ENCODE measurements around the gene NPTN. TPM values are rescaled to one million over a fixed set of nuclear protein-coding genes. Genes with fewer than 3 reads are reported as not detected.

The NPTN gene
- total RNA-seq, 1 experiment from 2014 or later: 151 TPM

DNA sequence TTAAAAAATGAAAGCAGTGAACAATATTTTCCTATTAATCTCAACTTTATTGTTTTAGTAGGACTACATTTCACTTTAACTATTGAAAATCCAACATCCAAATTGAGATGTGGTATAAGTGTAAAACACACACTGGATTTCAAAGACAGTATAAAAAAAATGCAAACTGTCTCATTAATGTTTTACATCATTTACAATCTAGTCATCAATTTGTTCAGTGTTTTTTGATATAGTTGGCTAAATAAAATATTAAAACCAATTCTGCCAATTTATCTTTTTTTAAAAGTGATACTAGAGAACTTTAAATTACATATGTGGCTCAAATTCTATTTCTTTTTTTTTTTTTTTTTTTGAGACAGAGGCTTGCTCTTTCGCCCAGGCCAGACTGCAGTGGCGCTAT, 95.1 kb downstream of the NPTN start:
- BruUV-seq (replicated peaks): no TSS peak
- Histone ChIP-seq H3K4me1 (ENCODE audit: control insufficient read depth, insufficient read depth, low read length) (no peaks in the 10 kb centered on the region), H3K9me3 (ENCODE audit: control insufficient read depth, insufficient read depth, low read depth, low read length) (no peaks in the 10 kb centered on the region), H3K27me3 (ENCODE audit: control insufficient read depth, insufficient read depth, low read length) (no peaks in the 10 kb centered on the region), H3K27ac (ENCODE audit: low read length) (no peak overlapping the region), H3K4me3 (ENCODE audit: low read depth in 2 of 2, low read length in 2 of 2) (no peak overlapping the region), H3K36me3 (ENCODE audit: control insufficient read depth, insufficient read depth, low read length) (no peaks in the 10 kb centered on the region)
- intact Hi-C loops (cut with micrococcal nuclease; ENCODE audit: unreplicated experiment) (no loop called here), in situ Hi-C loops (cut with HindIII; ENCODE audit: low pct_unique_long_range_greater_than_20kb, low sequenced_read_pairs) (no loop called here)
- ChIA-PET POLR2A (no interaction called here), CTCF (no interaction called here)
- TF ChIP-seq, protein P1, sequence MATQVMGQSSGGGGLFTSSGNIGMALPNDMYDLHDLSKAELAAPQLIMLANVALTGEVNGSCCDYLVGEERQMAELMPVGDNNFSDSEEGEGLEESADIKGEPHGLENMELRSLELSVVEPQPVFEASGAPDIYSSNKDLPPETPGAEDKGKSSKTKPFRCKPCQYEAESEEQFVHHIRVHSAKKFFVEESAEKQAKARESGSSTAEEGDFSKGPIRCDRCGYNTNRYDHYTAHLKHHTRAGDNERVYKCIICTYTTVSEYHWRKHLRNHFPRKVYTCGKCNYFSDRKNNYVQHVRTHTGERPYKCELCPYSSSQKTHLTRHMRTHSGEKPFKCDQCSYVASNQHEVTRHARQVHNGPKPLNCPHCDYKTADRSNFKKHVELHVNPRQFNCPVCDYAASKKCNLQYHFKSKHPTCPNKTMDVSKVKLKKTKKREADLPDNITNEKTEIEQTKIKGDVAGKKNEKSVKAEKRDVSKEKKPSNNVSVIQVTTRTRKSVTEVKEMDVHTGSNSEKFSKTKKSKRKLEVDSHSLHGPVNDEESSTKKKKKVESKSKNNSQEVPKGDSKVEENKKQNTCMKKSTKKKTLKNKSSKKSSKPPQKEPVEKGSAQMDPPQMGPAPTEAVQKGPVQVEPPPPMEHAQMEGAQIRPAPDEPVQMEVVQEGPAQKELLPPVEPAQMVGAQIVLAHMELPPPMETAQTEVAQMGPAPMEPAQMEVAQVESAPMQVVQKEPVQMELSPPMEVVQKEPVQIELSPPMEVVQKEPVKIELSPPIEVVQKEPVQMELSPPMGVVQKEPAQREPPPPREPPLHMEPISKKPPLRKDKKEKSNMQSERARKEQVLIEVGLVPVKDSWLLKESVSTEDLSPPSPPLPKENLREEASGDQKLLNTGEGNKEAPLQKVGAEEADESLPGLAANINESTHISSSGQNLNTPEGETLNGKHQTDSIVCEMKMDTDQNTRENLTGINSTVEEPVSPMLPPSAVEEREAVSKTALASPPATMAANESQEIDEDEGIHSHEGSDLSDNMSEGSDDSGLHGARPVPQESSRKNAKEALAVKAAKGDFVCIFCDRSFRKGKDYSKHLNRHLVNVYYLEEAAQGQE (IDR thresholded peaks at IDR 0.05; ENCODE audit: insufficient read depth in 1 of 2, low read depth in 2 of 2, low read length in 1 of 2): no peak
- TF ChIP-seq POLR2AphosphoS5 (IDR thresholded peaks at IDR 0.05; ENCODE audit: low read depth, low read length) (no peak), CTCF (IDR thresholded peaks at IDR 0.05) (no peak), TCF7L2 (IDR thresholded peaks at IDR 0.05; ENCODE audit: low read depth, low read length) (no peak), SIN3A (IDR thresholded peaks at IDR 0.05; ENCODE audit: borderline replicate concordance, insufficient read depth, low read depth, low read length) (no peak)
- DNase-seq (ENCODE audit: low read depth, low spot score) (no peak), ATAC-seq (no peak)

DNA sequence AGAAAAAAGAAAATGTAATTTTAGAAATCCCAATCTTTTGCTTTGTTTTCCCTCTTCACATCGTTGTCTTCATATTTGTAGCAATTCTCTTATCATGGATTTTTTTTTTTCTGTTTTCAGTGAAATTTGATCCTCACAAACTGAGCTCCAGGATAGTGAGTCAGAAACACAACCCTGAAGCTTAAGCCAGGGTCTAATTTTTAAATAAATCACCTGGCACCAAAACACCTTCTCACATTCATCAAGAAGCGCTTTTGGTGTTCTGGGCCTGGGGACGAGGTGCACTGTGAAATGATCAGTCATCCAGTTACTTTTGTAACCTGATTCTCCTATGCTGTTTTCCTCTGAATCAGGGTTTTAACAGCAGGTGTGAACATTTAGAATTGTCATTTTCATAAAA, 102.5 kb downstream of the NPTN start:
- Histone ChIP-seq H3K9me3 (ENCODE audit: control insufficient read depth, insufficient read depth, low read depth, low read length) (no peaks in the 10 kb centered on the region), H3K36me3 (ENCODE audit: control insufficient read depth, insufficient read depth, low read length) (no peaks in the 10 kb centered on the region), H3K27ac (ENCODE audit: low read length) (no peak overlapping the region), H3K27me3 (ENCODE audit: control insufficient read depth, insufficient read depth, low read length) (no peaks in the 10 kb centered on the region), H3K4me3 (ENCODE audit: low read depth in 2 of 2, low read length in 2 of 2) (no peak overlapping the region), H3K4me1 (ENCODE audit: control insufficient read depth, insufficient read depth, low read length) (no peaks in the 10 kb centered on the region)
- BruUV-seq (replicated peaks): no TSS peak
- CTCF ChIA-PET: interaction anchor here (1.2 kb wide), 1 partner anchor 23 kb away, joined by 3 read pairs; no protein-coding TSS in a partner anchor
- in situ Hi-C loops (cut with HindIII; ENCODE audit: low pct_unique_long_range_greater_than_20kb, low sequenced_read_pairs) (no loop called here), intact Hi-C loops (cut with micrococcal nuclease; ENCODE audit: unreplicated experiment) (no loop called here)
- no peak for TF ChIP-seq CTCF (IDR thresholded peaks at IDR 0.05)
- TF ChIP-seq TCF7L2 (IDR thresholded peaks at IDR 0.05; ENCODE audit: low read depth, low read length): no peak
- ATAC-seq: no peak
- POLR2A ChIA-PET: no interaction called here
- no peak for DNase-seq (ENCODE audit: low read depth, low spot score)

- BruUV-seq (replicated peaks): no TSS peak
- no peaks in the 10 kb centered on the region for H3K9me3 ChIP-seq (ENCODE audit: control insufficient read depth, insufficient read depth, low read depth, low read length)
- H3K27ac ChIP-seq (ENCODE audit: low read length): no peak overlapping the region
- ChIA-PET CTCF (no interaction called here), POLR2A (no interaction called here)
- DNase-seq (ENCODE audit: low read depth, low spot score) (no peak), ATAC-seq (no peak)
- no peak overlapping the region for H3K4me3 ChIP-seq (ENCODE audit: low read depth in 2 of 2, low read length in 2 of 2)
- in situ Hi-C loops (cut with HindIII; ENCODE audit: low pct_unique_long_range_greater_than_20kb, low sequenced_read_pairs) (no loop called here), intact Hi-C loops (cut with micrococcal nuclease; ENCODE audit: unreplicated experiment) (no loop called here)
- peaks cover 2% of the 10 kb centered on the region; the same call in 1 of the 2 replicates for H3K27me3 ChIP-seq (ENCODE audit: control insufficient read depth, insufficient read depth, low read length)
- no peaks in the 10 kb centered on the region for H3K36me3 ChIP-seq (ENCODE audit: control insufficient read depth, insufficient read depth, low read length)
- TF ChIP-seq SIN3A (IDR thresholded peaks at IDR 0.05; ENCODE audit: borderline replicate concordance, insufficient read depth, low read depth, low read length) (no peak), POLR2AphosphoS5 (IDR thresholded peaks at IDR 0.05; ENCODE audit: low read depth, low read length) (no peak), CTCF (IDR thresholded peaks at IDR 0.05) (no peak), TCF7L2 (IDR thresholded peaks at IDR 0.05; ENCODE audit: low read depth, low read length) (no peak)
- TF ChIP-seq, protein P1 (IDR thresholded peaks at IDR 0.05; ENCODE audit: insufficient read depth in 1 of 2, low read depth in 2 of 2, low read length in 1 of 2): no peak
- H3K4me1 ChIP-seq (ENCODE audit: control insufficient read depth, insufficient read depth, low read length): no peaks in the 10 kb centered on the region
Observed at GRCh38 chr15:73527598-73527997, 105.6 kb downstream of the NPTN start.
